Hepatocyte (in vitro differentiated cells): Measurements from ENCODE around the gene MAS1L. TPM values are rescaled to one million over a fixed set of nuclear protein-coding genes. Genes with fewer than 3 reads are reported as not detected.

ENCODE experiments used
- DNase-seq: peaks from one replicate; pipeline ENCODE4 v3.0.0-alpha.2; 2016; ENCODE audit warnings: low spot score
- H2AFZ ChIP-seq: fragments of 200-600 bp; sonication (generic); 2 replicates; pipeline ENCODE4 v1.6.0; 2016; ENCODE audit warnings: antibody characterized with exemption, mild to moderate bottlenecking
- H3K27ac ChIP-seq: fragments of 200-600 bp; sonication (generic); 2 replicates; pipeline ENCODE4 v1.5.1; 2016; ENCODE audit warnings: mild to moderate bottlenecking
- H3K27me3 ChIP-seq: fragments of 200-600 bp; sonication (generic); 2 replicates; pipeline ENCODE4 v1.6.1; 2016
- H3K36me3 ChIP-seq: fragments of 200-600 bp; sonication (generic); replicated peaks from 2 replicates; pipeline ENCODE4 v1.5.1; 2016; ENCODE audit warnings: low read depth; ENCODE audit not compliant: insufficient read depth
- H3K4me1 ChIP-seq: fragments of 200-600 bp; sonication (generic); 2 replicates; pipeline ENCODE4 v1.5.1; 2016; ENCODE audit warnings: mild to moderate bottlenecking, moderate library complexity; ENCODE audit not compliant: insufficient read depth
- H3K4me2 ChIP-seq: fragments of 200-600 bp; sonication (generic); 2 replicates; pipeline ENCODE4 v1.6.0; 2016
- H3K4me3 ChIP-seq: fragments of 200-600 bp; sonication (generic); 2 replicates; pipeline ENCODE4 v1.5.1; 2016; ENCODE audit warnings: mild to moderate bottlenecking
- H3K79me2 ChIP-seq: fragments of 200-600 bp; sonication (generic); 2 replicates; pipeline ENCODE4 v1.6.0; 2017; ENCODE audit warnings: mild to moderate bottlenecking
- H3K9me2 ChIP-seq: fragments of 200-600 bp; sonication (generic); replicated peaks from 2 replicates; pipeline ENCODE4 v1.6.0; 2017; ENCODE audit warnings: mild to moderate bottlenecking; ENCODE audit not compliant: insufficient read depth
- H3K9me3 ChIP-seq: fragments of 200-600 bp; sonication (generic); 2 replicates; pipeline ENCODE4 v1.5.1; 2016; ENCODE audit warnings: low read depth, mild to moderate bottlenecking
- H4K20me1 ChIP-seq: fragments of 200-600 bp; sonication (generic); 2 replicates; pipeline ENCODE4 v1.6.0; 2016; ENCODE audit warnings: mild to moderate bottlenecking; ENCODE audit not compliant: insufficient read depth, poor library complexity, severe bottlenecking
- EZH2 ChIP-seq: fragments of 200-600 bp; sonication (generic); IDR thresholded peaks from 2 replicates; pipeline ENCODE4 v1.6.1; 2016; ENCODE audit warnings: antibody characterized with exemption, mild to moderate bottlenecking, borderline replicate concordance
- EZH2phosphoT487 ChIP-seq: fragments of 200-600 bp; sonication (generic); IDR thresholded peaks from one replicate; pipeline ENCODE4 v1.6.1; 2018; ENCODE audit warnings: antibody characterized with exemption, mild to moderate bottlenecking, low read depth, moderate library complexity; ENCODE audit not compliant: unreplicated experiment, severe bottlenecking
- WGBS: methylation state at CpG from one replicate; pipeline ENCODE4 v1.1.6; 2016; ENCODE audit warnings: low lambda C conversion rate; ENCODE audit errors: missing lambda C conversion rate; 5-methylcytosine and 5-hydroxymethylcytosine counted together
- polyA plus RNA-seq: library from polyadenylated mRNA; unstranded; fragments of >200 nt; fragmentation: Nextera tagmentation; extraction: Ambion mirVana; gene quantifications from 2 replicates; pipeline ENCODE4 v1.2.1, GENCODE V29; 2016
- total RNA-seq: library from RNA; depleted of rRNA; stranded (reverse); fragments of >200 nt; gene quantifications from 2 replicates; pipeline ENCODE4 v1.2.3, GENCODE V29; 2014
- TF ChIP-seq, protein P1 (sequence below): fragments of 200-600 bp; sonication (generic); IDR thresholded peaks from 2 replicates; pipeline ENCODE4 v1.5.1; 2016; ENCODE audit warnings: antibody characterized with exemption, mild to moderate bottlenecking; ENCODE audit not compliant: poor library complexity

Gene MAS1L
- total and polyA plus RNA-seq, 2 experiments from 2014 or later: not detected

DNA sequence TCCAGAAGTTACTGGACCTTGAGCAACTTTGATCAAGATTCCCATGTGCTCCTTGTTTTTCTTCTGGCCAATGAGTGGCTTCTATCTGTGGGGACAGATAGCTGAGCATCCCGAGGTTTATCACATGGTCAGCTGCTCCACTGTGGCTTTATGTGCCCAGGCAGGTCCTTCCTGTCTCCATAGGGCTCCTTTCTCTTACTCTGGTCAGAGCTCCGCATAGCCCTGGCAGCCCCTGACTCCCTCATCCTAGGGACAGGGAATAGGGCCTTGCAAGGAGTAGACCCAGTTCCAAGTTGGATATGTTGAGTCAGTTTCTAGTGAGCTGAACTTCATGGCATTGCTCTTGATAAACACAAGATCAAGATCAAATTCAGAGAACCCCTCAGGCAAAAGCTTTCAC, 6.4 kb upstream of the MAS1L start:
- Histone ChIP-seq H3K79me2 (no peaks in the 10 kb centered on the region), H3K4me1 (no peaks in the 10 kb centered on the region), H3K9me3 (no peaks in the 10 kb centered on the region), H4K20me1 (no peaks in the 10 kb centered on the region), H3K9me2 (no peaks in the 10 kb centered on the region), H3K4me3 (no peak overlapping the region), H3K36me3 (no peaks in the 10 kb centered on the region), H3K27ac (no peak overlapping the region), H2AFZ (no peak overlapping the region), H3K27me3 (peaks cover 9% of the 10 kb centered on the region), H3K4me2 (no peak overlapping the region)
- no peak for DNase-seq
- TF ChIP-seq, protein P1, sequence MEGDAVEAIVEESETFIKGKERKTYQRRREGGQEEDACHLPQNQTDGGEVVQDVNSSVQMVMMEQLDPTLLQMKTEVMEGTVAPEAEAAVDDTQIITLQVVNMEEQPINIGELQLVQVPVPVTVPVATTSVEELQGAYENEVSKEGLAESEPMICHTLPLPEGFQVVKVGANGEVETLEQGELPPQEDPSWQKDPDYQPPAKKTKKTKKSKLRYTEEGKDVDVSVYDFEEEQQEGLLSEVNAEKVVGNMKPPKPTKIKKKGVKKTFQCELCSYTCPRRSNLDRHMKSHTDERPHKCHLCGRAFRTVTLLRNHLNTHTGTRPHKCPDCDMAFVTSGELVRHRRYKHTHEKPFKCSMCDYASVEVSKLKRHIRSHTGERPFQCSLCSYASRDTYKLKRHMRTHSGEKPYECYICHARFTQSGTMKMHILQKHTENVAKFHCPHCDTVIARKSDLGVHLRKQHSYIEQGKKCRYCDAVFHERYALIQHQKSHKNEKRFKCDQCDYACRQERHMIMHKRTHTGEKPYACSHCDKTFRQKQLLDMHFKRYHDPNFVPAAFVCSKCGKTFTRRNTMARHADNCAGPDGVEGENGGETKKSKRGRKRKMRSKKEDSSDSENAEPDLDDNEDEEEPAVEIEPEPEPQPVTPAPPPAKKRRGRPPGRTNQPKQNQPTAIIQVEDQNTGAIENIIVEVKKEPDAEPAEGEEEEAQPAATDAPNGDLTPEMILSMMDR: no peak
- no peak for TF ChIP-seq EZH2
- TF ChIP-seq EZH2phosphoT487: no peak
- 66% methylated on average over 2 of the region's 2 CpGs for WGBS

DNA sequence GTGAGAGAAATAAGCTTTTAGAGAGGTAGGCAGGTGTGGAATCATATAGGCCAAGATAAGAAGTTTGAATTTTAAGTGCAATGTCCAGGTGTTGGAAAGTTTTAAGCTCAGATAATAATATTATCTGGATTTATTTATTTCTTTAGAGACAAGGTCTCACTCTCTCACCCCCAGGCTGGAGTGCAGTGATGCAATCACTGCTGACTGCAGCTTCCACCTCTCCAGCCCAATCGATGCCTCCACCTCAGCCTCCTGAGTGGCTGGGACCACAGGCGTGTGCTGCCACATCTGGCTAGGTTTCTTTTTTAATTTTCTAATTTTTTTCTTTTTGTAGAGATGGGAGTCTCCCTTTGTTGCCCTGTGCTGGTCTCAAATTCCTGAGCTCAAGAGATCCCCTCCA, 5.5 kb upstream of the MAS1L start:
- H3K9me2 ChIP-seq: no peaks in the 10 kb centered on the region
- no peaks in the 10 kb centered on the region for H4K20me1 ChIP-seq
- peaks cover 4% of the 10 kb centered on the region for H3K27me3 ChIP-seq
- no peaks in the 10 kb centered on the region for H3K36me3 ChIP-seq
- no peaks in the 10 kb centered on the region for H3K79me2 ChIP-seq
- no peaks in the 10 kb centered on the region for H3K4me1 ChIP-seq
- H3K4me2 ChIP-seq: no peak overlapping the region
- 82% methylated on average over 2 of the region's 2 CpGs for WGBS
- TF ChIP-seq EZH2phosphoT487 (no peak), EZH2 (no peak)
- TF ChIP-seq, protein P1: no peak
- DNase-seq: no peak
- H2AFZ ChIP-seq: no peak overlapping the region
- no peak overlapping the region for H3K4me3 ChIP-seq
- no peaks in the 10 kb centered on the region for H3K9me3 ChIP-seq
- H3K27ac ChIP-seq: no peak overlapping the region

DNA sequence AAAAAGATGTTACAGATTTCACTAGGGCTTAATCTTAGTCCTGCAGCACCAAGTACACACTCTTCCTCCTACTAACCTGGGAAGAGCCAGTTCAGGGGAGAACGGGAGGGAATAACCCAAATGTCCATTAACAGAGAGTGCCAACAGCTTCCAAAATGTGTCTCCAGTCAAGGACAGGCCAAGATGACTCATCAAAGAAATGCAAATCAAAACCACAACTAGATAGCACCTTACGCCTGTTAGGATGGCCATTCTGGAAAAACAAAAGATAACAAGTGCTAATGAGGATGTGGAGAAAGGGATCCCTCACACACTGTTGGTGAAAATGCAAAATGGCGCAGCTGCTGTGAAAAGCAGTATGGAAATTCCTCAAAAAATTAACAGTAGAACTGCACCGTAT, 3.8 kb upstream of the MAS1L start:
- TF ChIP-seq, protein P1: no peak
- TF ChIP-seq EZH2phosphoT487: no peak
- TF ChIP-seq EZH2: no peak
- WGBS: 90% methylated on average over 4 of the region's 4 CpGs
- no peak for DNase-seq

DNA sequence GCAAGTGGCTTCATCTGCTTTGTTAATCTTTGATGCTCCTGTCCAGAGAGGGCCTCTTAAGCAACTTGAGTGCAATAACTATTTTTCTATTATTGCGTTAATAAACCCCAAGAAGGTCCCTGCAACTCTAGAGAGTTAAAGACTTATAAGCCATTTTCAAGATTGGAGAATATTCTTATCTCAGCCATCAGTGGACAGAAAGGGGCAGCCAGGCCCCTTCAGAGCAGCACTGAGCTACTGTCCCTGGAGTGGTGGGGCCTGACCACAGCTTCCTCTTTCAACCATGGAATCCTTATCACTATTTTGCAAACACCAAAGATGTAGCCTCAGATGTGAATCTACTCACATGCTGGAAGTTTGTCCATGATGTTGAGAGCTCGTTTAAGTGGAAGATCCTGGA, 2.8 kb upstream of the MAS1L start:
- Histone ChIP-seq H3K27ac (no peak overlapping the region), H2AFZ (no peak overlapping the region), H3K4me2 (no peak overlapping the region), H3K4me1 (no peaks in the 10 kb centered on the region), H3K36me3 (no peaks in the 10 kb centered on the region), H4K20me1 (no peaks in the 10 kb centered on the region), H3K9me2 (no peaks in the 10 kb centered on the region), H3K79me2 (no peaks in the 10 kb centered on the region), H3K9me3 (no peaks in the 10 kb centered on the region), H3K27me3 (no peaks in the 10 kb centered on the region), H3K4me3 (no peak overlapping the region)
- TF ChIP-seq, protein P1: no peak
- TF ChIP-seq EZH2phosphoT487 (no peak), EZH2 (no peak)
- DNase-seq: no peak
- 84% methylated on average over 2 of the region's 2 CpGs for WGBS

More for the DNA sequence above, 3.8 kb upstream of the MAS1L start:
- Histone ChIP-seq H3K9me3 (no peaks in the 10 kb centered on the region), H3K9me2 (no peaks in the 10 kb centered on the region), H4K20me1 (no peaks in the 10 kb centered on the region), H3K79me2 (no peaks in the 10 kb centered on the region), H3K4me1 (no peaks in the 10 kb centered on the region), H3K27me3 (no peaks in the 10 kb centered on the region), H2AFZ (no peak overlapping the region), H3K4me3 (no peak overlapping the region), H3K36me3 (no peaks in the 10 kb centered on the region), H3K4me2 (no peak overlapping the region), H3K27ac (no peak overlapping the region)
